ENCODE data around the gene KHNYN. TPM values are rescaled to one million over a fixed set of nuclear protein-coding genes. Genes with fewer than 3 reads are reported as not detected.

Gene KHNYN
- total RNA-seq, 1 experiment from 2014 or later, result 53.4 TPM

DNA sequence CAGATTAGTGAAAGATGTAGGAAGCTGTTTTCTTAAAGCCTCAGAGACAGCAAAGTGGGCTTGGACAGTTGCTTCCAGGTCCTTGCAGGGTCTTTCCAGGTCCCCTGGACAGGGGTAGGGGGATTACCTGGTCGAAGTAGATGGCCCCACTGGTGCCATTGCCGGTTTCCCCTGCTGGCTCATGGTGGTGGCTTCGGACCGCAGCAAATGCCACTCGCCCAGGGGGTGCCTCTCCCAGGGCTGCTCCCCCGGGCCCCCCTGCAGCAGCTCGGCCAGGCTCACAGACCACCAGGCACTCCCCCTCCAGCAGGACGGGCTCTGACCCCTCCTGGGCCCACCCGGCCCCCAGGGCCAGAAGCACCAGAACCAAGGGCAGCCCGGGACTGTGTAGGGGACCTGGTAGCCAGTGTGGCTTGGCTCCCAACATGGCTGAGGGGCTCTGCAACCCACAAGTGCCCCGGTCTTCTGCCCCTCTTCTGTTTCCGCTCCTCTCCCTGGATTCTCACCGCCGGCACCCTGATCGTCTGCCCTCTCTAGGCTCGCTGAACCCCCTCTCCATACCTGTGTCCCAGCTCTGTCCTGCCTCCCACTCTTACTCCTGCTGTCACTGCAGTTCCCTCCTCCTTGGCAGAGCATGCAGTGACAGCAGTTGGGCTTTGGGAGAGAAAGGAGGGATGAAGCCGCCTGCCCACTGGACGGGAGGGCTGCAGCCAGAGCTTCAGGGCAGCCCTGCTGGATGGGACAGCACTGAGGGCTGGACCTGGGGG, 943 bp upstream of the KHNYN start:
- no peak overlapping the region for H2AFZ ChIP-seq
- 0 out of 2 replicates have a peak, but pooled peaks cover 4% of the 10 kb centered on the region for H4K20me1 ChIP-seq (ENCODE audit: insufficient read depth)
- CTCF ChIA-PET, result interaction anchor here (0.5 kb wide), 1 partner anchor 10 kb away, joined by 4 read pairs; no protein-coding TSS in a partner anchor
- BruUV-seq (replicated peaks), result no TSS peak
- peaks cover 23% of the 10 kb centered on the region; the same call in 1 of the 2 replicates for H3F3A ChIP-seq (ENCODE audit: insufficient read depth, low read depth)
- no peaks in the 10 kb centered on the region for H3K36me3 ChIP-seq (ENCODE audit: low read depth)
- peak overlapping the region; percentile 83 for H3K4me2 ChIP-seq
- no peak for DNase-seq
- POLR2A ChIA-PET (ENCODE audit: unreplicated experiment), result no interaction called here
- H3K9me2 ChIP-seq (ENCODE audit: insufficient read depth), result no peaks in the 10 kb centered on the region
- peaks cover 28% of the 10 kb centered on the region for H3K4me1 ChIP-seq (replicated peaks; ENCODE audit: insufficient read depth)
- intact Hi-C loops (cut with micrococcal nuclease; ENCODE audit: unreplicated experiment), result no loop called here
- H3K27me3 ChIP-seq (ENCODE audit: insufficient read depth, low read depth), result no peaks in the 10 kb centered on the region
- H3K27ac ChIP-seq, result no peak overlapping the region
- no peaks in the 10 kb centered on the region for H3K9me3 ChIP-seq (ENCODE audit: insufficient read depth, low read depth)
- H3K4me3 ChIP-seq, result peak overlapping the region; percentile 64; the same call in 1 of the 2 replicates
- H3K79me2 ChIP-seq (ENCODE audit: low read depth), result peaks cover 14% of the 10 kb centered on the region
- no peak for TF ChIP-seq EZH2 (IDR thresholded peaks at IDR 0.05; ENCODE audit: low read depth)
- TF ChIP-seq, protein P1, sequence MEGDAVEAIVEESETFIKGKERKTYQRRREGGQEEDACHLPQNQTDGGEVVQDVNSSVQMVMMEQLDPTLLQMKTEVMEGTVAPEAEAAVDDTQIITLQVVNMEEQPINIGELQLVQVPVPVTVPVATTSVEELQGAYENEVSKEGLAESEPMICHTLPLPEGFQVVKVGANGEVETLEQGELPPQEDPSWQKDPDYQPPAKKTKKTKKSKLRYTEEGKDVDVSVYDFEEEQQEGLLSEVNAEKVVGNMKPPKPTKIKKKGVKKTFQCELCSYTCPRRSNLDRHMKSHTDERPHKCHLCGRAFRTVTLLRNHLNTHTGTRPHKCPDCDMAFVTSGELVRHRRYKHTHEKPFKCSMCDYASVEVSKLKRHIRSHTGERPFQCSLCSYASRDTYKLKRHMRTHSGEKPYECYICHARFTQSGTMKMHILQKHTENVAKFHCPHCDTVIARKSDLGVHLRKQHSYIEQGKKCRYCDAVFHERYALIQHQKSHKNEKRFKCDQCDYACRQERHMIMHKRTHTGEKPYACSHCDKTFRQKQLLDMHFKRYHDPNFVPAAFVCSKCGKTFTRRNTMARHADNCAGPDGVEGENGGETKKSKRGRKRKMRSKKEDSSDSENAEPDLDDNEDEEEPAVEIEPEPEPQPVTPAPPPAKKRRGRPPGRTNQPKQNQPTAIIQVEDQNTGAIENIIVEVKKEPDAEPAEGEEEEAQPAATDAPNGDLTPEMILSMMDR (conservative IDR thresholded peaks at IDR 0.05), result no peak

DNA sequence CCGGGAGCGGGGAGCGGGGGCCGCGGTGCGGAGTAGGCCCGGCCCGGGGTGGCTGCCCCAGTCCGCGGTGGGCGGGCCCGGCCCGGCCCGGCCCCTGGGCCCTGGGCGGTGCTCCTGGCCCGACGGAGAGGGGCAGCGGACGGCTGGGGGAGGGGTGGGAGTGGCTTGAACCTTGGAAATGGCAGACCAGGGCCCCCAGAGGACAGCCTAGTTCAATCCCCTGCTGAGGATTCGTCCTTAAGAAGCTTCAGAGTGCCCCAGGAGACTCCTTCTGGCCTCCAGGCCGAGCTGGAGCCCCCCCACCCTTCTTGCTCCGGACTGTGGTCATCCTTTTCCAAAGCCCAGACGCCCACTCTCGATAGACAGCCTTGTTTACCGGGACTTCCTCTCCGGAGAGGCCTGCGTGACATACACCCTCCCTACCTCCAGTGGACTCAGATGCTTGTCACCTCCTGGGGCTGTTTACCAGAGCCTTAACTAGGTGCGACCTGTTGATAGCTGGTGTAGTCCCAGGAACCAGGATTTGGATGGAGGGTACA, 458 bp downstream of the KHNYN start:
- DNase-seq, result peak in 1 of 2 experiments; percentile 71
- Histone ChIP-seq H2AFZ (no peak overlapping the region), H3K36me3 (ENCODE audit: low read depth) (no peaks in the 10 kb centered on the region), H3K9me3 (ENCODE audit: insufficient read depth, low read depth) (no peaks in the 10 kb centered on the region), H3K9me2 (ENCODE audit: insufficient read depth) (no peaks in the 10 kb centered on the region), H3K4me3 (peak overlapping the region; percentile 64), H3F3A (ENCODE audit: insufficient read depth, low read depth) (peaks cover 22% of the 10 kb centered on the region; the same call in 1 of the 2 replicates), H4K20me1 (ENCODE audit: insufficient read depth) (0 out of 2 replicates have a peak, but pooled peaks cover 4% of the 10 kb centered on the region), H3K79me2 (ENCODE audit: low read depth) (peaks cover 14% of the 10 kb centered on the region), H3K27me3 (ENCODE audit: insufficient read depth, low read depth) (no peaks in the 10 kb centered on the region), H3K27ac (peak overlapping the region; percentile 53; the same call in 1 of the 2 replicates), H3K4me2 (peak overlapping the region; percentile 83), H3K4me1 (replicated peaks; ENCODE audit: insufficient read depth) (peaks cover 24% of the 10 kb centered on the region)
- ChIA-PET POLR2A (ENCODE audit: unreplicated experiment) (interaction anchor here (0.6 to 1.8 kb wide), 5 partner anchors 39 to 1046 kb away, joined by 3 to 11 read pairs (median 8); partner anchors contain the start of genes RIPK3 and TINF2), CTCF (interaction anchor here (0.6 to 1.4 kb wide), 3 partner anchors 31 to 150 kb away, joined by 3 to 7 read pairs (median 5); partner anchors contain the start of gene NYNRIN)
- BruUV-seq (replicated peaks), result no TSS peak
- TF ChIP-seq, protein P1 (conservative IDR thresholded peaks at IDR 0.05), result no peak
- TF ChIP-seq EZH2 (IDR thresholded peaks at IDR 0.05; ENCODE audit: low read depth), result no peak
- intact Hi-C loops (cut with micrococcal nuclease; ENCODE audit: unreplicated experiment), result loop anchor here (2.0 to 5.0 kb wide), 2 partner anchors 37 to 188 kb away; partner anchors contain the start of gene TINF2
